ENCODE measurements around the gene LARGE1.

Gene LARGE1

GRCh38 chr22:33812360-33812977 is 107.8 kb downstream of the LARGE1 start:
- DNase-seq, result no peak

DNA sequence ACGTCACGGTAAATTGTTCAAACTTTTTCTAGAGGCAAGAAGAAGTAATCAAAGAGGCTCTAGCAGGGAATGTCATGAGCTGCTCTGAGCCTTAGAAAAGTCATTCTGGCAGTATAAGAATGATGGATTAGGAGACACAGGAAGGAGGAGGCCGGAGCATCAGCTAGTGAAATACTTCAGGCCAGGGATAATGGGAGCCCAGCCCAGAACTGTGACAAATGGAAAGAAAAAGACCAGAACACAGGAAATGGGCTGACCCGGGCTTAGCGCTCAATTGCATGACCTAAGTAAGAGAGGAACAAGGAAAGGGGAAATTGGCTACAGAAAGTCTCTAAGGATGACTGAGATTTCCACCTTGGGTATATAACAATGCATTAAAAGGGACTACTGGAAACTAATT is 108.6 kb downstream of the LARGE1 start:
- DNase-seq, result no peak

DNA sequence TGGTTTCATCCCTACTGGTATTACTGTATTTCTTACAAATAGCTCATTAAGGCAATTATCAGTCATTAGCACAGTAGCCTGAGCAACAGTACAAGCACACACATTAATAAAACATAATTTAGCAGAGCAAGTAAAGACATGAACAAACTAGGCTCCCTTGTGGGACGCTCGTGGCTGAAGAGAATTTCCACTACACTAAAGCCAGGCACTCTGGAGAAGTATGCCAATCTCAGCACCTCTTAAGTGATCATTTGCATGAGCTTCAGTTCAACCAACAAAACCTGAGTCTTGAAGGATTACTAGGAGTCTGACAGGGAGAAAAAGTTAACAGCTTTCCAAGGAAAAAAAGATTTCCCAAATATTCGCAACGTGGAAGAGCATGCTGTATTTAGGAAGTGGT is 109.1 kb downstream of the LARGE1 start:
- DNase-seq, result no peak

GRCh38 chr22:33807470-33807869 is 112.8 kb downstream of the LARGE1 start:
- DNase-seq, result no peak

DNA sequence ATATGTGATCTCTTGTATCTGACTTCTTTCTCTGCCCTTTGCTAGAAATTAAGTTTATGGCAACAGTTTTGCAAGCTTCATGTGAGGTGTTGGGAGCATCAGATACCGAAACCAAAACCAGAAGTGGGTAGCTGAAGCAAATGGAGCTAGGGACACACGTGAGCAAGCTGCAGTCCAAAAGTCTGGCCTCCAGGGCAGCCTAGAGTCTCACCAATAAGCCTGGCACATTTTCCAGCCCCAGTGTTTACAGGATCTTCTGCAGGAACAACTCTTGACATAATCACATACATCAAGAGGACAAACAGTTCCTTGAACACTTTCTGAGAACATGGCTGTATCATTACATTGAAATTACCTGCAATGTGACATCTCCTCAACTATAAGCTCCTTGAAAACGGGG is 114.1 kb downstream of the LARGE1 start:
- DNase-seq, result no peak

DNA sequence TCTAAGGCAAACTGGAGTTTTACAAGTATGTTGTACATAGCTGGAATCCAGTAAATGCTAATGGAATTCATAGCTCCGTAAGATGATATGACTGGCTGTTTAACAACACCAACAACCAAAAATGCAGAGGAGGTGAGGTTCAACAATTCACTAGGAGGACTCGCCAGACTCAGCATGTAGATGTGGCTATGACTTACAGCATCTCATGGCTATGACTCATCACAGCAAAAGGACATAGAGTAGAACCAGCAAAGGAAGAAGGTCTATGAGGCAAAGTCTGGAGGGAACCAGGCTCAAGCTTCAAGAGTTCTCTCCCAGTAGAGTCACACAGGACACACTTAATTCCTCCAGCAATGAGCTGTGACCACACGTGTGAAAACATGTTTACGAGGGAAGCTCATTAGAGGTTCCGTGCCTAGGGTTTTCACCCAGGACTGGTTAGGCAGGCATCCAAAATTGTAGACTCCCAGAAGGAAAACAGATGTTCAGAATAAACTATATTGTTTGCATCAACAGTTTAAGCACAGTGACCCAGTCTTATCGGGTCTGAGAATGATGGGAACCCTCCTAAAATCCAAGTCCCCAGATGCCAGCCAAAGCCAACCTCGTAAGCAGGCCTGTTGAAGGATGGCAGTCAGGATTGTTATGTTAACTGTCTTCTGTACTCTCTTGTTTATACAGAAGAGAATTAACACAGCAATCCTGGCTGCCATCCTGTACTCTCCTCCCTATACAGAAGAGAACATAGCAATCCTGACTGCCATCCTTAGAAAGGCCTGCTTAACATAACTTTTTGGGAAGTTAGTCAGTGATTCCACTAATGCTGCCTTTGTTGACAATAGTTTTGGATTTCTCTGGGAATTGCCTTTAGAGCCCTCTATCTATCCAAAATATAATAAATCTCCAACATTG is 116.6 kb downstream of the LARGE1 start:
- DNase-seq, result no peak

- DNase-seq, result no peak
Measured at GRCh38 chr22:33798401-33798800, 121.9 kb downstream of the LARGE1 start.

DNA sequence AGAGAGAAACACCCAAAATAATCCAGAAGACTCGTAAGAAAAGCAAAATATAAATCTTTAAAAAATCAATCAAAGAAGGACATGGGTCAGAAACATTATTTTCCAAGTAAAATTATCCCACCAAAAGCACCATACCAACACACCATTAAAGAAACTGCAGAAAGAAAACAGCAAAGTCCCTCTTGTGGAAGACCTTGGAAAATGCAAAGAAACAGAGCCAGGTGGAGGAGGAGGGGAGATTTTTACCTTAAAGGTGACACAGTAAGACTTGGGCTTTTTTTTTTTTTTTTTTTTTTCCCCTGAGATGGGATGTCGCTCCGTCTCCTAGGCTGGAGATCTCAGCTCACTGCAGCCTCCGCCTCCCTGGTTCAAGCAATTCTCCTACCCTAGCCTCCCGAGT is 123.8 kb downstream of the LARGE1 start:
- DNase-seq, result no peak

GRCh38 chr22:33793475-33793874 is 126.8 kb downstream of the LARGE1 start:
- no peak for DNase-seq

- DNase-seq, result no peak
Measured at GRCh38 chr22:33792832-33793231, 127.4 kb downstream of the LARGE1 start.

GRCh38 chr22:33789690-33790253 is 130.5 kb downstream of the LARGE1 start:
- no peak for DNase-seq

DNA sequence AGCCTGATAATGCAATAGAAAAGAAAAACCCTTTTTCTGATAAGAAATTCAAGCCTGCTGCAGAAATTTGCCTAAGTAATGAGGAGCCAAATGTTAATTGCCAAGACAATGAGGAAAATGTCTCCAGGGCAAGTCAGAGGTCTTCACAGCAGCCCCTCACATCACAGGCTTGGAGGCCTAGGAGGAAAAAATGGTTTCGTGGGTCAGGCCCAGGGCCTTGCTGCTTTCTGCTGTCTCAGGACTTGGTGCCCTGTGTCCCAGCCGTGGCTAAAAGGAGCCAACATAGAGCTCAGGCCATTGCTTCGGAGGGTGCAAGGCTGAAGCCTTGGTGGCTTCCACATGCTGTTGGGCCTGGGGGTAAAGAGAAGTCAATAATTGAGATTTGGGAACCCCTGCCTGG is 131.3 kb downstream of the LARGE1 start:
- no peak for DNase-seq

DNA sequence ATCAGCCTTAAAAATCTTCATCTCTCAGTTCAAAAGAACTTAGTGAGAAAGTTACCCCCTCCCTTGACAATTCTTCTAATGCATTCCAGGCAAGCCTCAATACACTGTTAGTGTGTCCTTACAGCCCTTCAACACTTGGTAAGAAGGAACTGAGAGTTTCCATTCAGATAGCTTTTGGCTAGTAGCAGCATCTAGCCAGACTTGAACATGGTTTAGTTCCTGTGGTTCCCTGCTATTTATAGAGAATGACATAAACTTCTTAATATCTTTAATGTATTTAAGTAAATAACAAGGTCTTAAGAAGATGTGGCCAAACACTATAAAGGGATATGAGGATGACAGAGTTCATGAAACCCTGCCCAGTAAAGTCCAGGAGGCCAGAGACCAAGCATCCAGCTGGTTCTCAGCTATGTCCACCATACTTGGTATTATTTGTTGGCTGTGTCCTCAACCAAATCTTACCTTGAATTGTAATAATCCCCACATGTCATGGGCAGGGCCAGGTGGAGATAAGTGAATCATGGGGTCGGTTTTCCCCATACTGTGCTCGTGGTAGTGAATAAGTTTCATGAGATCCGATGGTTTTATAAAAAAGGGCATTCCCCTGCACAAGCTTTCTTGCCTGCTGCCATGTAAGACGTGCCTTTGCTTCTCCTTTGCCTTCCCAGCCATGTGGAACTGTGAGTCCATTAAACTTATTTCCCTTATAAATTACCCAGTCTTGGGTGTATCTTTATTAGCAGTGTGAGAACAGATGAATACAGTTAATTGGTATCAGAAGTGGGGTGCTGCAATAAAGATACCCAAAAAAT is 132.4 kb downstream of the LARGE1 start:
- no peak for DNase-seq

DNA sequence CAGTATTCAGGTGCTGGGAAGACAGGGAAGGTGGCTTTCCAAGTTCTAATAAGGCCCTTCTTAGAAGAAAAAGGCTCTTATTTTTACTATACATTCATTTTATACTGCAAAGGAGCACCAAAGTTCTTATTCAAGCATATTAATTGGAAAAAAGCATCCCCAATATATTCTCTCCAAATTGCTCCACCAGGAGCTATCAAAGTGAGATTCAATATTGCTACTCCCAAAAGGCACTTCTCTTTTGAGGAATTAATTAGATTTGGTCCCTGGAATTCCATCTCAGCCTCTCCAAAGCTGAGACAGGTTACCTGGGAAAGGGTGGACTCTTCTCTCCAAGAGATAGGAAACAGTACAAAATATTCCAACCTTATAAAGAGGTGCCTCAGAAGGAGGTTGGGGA is 134.1 kb downstream of the LARGE1 start:
- no peak for DNase-seq

DNA sequence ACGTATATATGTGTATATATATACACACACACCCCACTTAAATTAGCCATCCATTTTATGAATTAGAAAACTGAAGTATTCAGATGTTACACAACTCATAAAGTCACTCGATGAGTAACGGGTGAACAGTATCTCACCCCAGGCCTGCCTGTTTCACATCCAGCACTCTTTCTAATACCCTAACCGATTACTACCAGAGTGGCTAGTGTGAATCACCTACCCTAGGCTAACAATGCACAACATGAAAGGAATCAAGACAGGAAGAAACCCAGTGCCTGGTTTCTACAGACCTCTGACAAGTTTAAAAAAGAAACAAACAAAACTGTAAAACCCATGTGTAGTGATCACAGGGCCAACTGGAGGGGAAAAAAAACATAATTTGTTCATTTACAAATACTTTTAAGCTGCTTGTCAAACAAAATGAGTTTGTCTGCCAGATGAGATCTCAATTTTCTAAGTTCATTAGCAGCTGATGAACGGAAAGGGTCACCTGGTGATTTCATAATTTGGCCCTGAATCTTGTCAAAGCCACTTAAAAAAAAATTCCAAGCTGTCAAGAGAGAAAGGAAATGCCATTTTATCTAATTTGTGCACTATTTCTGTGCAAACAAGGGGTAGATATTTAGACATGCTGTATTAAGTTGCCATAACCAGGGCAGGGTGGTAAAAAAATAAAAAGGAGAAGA is 134.8 kb downstream of the LARGE1 start:
- no peak for DNase-seq

DNA sequence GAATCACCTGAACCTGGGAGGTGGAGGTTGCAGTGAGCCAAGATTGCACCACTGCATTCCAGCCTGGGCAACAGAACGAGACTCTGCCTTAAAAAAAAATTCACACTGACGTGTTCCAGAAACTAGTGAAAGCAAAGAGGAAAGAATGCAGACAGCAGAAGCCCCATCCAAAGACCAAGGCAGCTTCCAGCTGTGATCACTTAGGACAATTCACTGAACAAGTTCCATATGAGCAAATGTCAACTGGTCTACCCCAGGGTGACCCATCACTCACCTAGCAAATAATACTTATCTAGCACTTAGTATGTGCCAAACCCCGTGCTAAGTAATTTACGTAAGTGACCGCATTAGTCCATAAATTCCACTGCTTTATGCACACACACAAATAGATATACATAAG is 138.9 kb downstream of the LARGE1 start:
- no peak for DNase-seq

DNA sequence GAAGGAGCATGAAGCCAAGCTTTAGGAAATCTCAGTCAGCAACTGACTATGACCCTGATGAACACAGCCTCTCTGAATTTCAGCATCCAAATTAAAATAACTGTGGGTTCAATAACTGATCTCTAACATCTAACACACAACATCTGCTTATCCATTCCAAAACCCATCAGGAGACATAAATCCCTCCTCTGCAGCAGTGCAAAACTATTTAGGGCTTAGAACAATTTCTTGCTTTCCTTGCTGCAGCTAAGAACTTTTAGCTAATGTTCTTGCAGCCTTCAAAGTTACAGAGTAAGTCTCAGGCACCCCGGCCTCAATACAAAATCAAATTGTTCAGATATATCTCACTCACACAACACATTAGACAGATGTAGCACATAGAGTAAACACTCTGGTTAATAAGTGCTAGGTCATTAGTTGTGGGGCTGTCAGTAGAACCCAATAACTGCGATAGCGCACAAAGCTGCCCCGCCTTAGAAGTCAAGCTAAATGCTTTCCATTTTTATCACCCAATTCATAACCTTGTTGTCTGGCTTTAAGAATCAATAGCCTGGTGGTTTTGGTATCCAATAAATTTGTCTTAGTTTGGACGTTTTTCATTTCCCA is 139.6 kb downstream of the LARGE1 start:
- DNase-seq, result no peak

DNA sequence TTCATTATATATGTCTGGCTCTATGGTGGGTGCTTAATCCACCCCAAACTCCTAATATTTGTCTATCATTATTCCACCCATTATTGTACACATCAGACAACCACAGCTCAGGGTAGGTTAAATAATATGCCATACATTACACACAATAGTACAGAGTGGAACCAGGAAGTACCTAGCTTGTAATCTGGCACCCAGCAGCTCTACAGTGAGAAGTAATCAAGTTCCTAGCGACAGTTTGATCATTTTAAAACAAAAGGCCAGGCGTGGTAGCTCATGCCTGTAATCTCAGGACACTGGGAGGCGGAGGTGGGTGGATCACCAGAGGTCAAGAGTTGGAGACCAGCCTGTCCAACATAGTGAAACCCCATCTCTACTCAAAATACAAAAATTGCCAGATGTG is 141.0 kb downstream of the LARGE1 start:
- no peak for DNase-seq

- no peak for DNase-seq
Measured at GRCh38 chr22:33776491-33776890, 143.8 kb downstream of the LARGE1 start.

DNA sequence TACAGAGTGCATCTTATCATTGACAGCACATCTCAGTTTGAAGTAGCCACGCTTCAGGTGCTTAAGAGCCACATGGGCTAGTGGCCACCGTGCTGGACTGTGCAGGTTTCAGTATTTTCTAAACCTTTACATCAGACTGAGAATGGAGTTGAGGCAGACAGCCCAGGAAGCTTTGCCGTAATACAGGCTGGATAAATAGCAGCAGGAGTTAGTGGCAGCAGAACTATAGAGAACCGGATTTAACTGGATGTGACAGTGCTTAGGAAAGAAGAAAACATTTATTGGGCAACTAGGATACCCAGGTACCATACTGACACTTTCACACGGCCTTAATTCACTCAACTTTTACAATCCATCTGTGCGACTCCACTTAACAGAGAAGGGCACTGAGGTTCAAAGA is 145.5 kb downstream of the LARGE1 start:
- DNase-seq, result no peak

- no peak for DNase-seq
Measured at GRCh38 chr22:33772745-33773144, 147.5 kb downstream of the LARGE1 start.

DNA sequence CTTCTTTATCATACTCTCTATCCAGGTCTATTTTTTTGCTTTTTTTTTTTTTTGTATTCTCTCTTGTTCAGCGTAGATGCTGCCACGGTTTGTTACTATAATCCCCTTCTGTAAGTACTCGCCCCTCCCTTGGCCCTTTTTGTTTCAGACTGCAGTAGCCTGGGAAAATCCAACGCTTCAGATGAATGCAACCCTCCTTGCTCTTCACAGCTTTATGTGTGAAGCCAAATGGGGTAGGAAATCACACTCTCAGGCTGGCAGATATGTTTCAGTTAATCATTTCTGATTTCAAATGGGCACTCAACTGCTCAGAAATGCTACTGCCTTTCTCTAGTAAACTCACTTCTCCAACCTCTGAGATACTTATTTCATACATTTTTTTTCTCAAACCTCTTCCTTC is 149.1 kb downstream of the LARGE1 start:
- no peak for DNase-seq
